ENCODE data around the gene SWAP70.
A peak's percentile ranks its signal among the peaks of the same experiment; 100 is the strongest.

SWAP70 gene

GRCh38 chr11:9665749-9666148, 1.9 kb downstream of the SWAP70 start:
- no peak for DNase-seq (ENCODE audit: low read depth, low spot score)
- Histone ChIP-seq H3K36me3 (ENCODE audit: insufficient read depth, insufficient read length, low read length) (peaks cover 14% of the 10 kb centered on the region), H3K9me3 (ENCODE audit: insufficient read depth, low read length) (peaks cover 11% of the 10 kb centered on the region), H3K27me3 (ENCODE audit: insufficient read depth, insufficient read length) (no peaks in the 10 kb centered on the region), H3K9ac (ENCODE audit: insufficient read length, low read depth) (no peak overlapping the region), H3K4me3 (ENCODE audit: insufficient read length, low read depth) (peak overlapping the region; percentile 69), H3K4me1 (ENCODE audit: insufficient read depth, insufficient read length) (no peaks in the 10 kb centered on the region)
- no peak for TF ChIP-seq SUZ12 (IDR thresholded peaks at IDR 0.05; ENCODE audit: extremely low read depth, insufficient read depth, insufficient read length)
- TF ChIP-seq YY1 (IDR thresholded peaks at IDR 0.05; ENCODE audit: insufficient read depth, insufficient read length), result no peak
- no peak for TF ChIP-seq ZNF274 (IDR thresholded peaks at IDR 0.05; ENCODE audit: low read depth, low read length)

DNA sequence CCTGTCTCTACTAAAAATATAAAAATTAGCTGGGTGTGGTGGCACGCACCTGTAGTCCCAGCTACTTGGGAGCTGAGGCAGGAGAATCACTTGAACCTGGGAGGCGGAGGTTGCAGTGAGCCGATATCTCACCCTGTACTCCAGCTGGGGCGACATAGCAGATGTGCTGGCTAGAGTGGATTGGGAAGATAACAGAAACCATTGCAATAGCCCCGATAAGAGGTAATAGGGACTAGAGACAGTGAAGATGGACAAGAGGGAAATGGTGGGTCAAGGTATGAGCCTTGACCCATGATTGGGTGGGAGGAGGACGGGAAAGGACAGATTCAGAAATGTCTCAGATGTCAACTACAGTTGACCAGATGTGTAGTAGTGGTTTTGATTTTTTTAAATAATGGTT, 6.1 kb downstream of the SWAP70 start:
- TF ChIP-seq YY1 (IDR thresholded peaks at IDR 0.05; ENCODE audit: insufficient read depth, insufficient read length), result no peak
- no peak for TF ChIP-seq SUZ12 (IDR thresholded peaks at IDR 0.05; ENCODE audit: extremely low read depth, insufficient read depth, insufficient read length)
- TF ChIP-seq ZNF274 (IDR thresholded peaks at IDR 0.05; ENCODE audit: low read depth, low read length), result no peak
- no peaks in the 10 kb centered on the region for H3K27me3 ChIP-seq (ENCODE audit: insufficient read depth, insufficient read length)
- no peak overlapping the region for H3K9ac ChIP-seq (ENCODE audit: insufficient read length, low read depth)
- DNase-seq (ENCODE audit: low read depth, low spot score), result no peak
- peaks cover 11% of the 10 kb centered on the region for H3K9me3 ChIP-seq (ENCODE audit: insufficient read depth, low read length)
- no peaks in the 10 kb centered on the region for H3K4me1 ChIP-seq (ENCODE audit: insufficient read depth, insufficient read length)
- peaks cover 21% of the 10 kb centered on the region for H3K36me3 ChIP-seq (ENCODE audit: insufficient read depth, insufficient read length, low read length)
- no peak overlapping the region for H3K4me3 ChIP-seq (ENCODE audit: insufficient read length, low read depth)

- Histone ChIP-seq H3K9me3 (ENCODE audit: insufficient read depth, low read length) (no peaks in the 10 kb centered on the region), H3K4me1 (ENCODE audit: insufficient read depth, insufficient read length) (no peaks in the 10 kb centered on the region), H3K36me3 (ENCODE audit: insufficient read depth, insufficient read length, low read length) (peaks cover 9% of the 10 kb centered on the region), H3K4me3 (ENCODE audit: insufficient read length, low read depth) (no peak overlapping the region), H3K27me3 (ENCODE audit: insufficient read depth, insufficient read length) (no peaks in the 10 kb centered on the region), H3K9ac (ENCODE audit: insufficient read length, low read depth) (no peak overlapping the region)
- no peak for DNase-seq (ENCODE audit: low read depth, low spot score)
- TF ChIP-seq SUZ12 (IDR thresholded peaks at IDR 0.05; ENCODE audit: extremely low read depth, insufficient read depth, insufficient read length), result no peak
- no peak for TF ChIP-seq YY1 (IDR thresholded peaks at IDR 0.05; ENCODE audit: insufficient read depth, insufficient read length)
- TF ChIP-seq ZNF274 (IDR thresholded peaks at IDR 0.05; ENCODE audit: low read depth, low read length), result no peak
Measured at GRCh38 chr11:9672288-9672916, 8.5 kb downstream of the SWAP70 start.

GRCh38 chr11:9672918-9673317, 9.0 kb downstream of the SWAP70 start:
- Histone ChIP-seq H3K27me3 (ENCODE audit: insufficient read depth, insufficient read length) (no peaks in the 10 kb centered on the region), H3K9me3 (ENCODE audit: insufficient read depth, low read length) (no peaks in the 10 kb centered on the region), H3K9ac (ENCODE audit: insufficient read length, low read depth) (no peak overlapping the region), H3K4me3 (ENCODE audit: insufficient read length, low read depth) (no peak overlapping the region), H3K36me3 (ENCODE audit: insufficient read depth, insufficient read length, low read length) (peaks cover 7% of the 10 kb centered on the region), H3K4me1 (ENCODE audit: insufficient read depth, insufficient read length) (no peaks in the 10 kb centered on the region)
- TF ChIP-seq ZNF274 (IDR thresholded peaks at IDR 0.05; ENCODE audit: low read depth, low read length) (no peak), YY1 (IDR thresholded peaks at IDR 0.05; ENCODE audit: insufficient read depth, insufficient read length) (no peak), SUZ12 (IDR thresholded peaks at IDR 0.05; ENCODE audit: extremely low read depth, insufficient read depth, insufficient read length) (no peak)
- DNase-seq (ENCODE audit: low read depth, low spot score), result no peak

DNA sequence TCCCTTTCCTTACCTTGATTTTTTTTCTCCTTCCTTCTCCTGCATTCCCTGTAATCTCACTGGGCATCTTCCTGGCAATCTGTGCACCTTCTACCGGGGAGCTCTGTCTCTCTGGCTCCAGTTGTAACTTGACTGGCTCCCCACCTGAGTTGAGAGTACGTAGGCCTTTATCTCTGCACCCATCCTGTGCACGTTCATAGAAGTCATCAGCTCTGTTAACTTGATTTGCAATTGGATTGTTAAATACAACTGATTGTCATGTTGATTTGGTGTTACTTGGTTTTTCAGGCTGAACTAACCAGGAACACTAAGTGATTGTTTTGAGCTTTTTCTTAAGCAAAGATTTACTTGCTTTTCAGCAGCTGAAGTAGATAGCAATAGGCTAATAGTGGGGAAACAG, 11.8 kb downstream of the SWAP70 start:
- no peaks in the 10 kb centered on the region for H3K27me3 ChIP-seq (ENCODE audit: insufficient read depth, insufficient read length)
- no peak overlapping the region for H3K4me3 ChIP-seq (ENCODE audit: insufficient read length, low read depth)
- no peak for TF ChIP-seq YY1 (IDR thresholded peaks at IDR 0.05; ENCODE audit: insufficient read depth, insufficient read length)
- no peak for TF ChIP-seq SUZ12 (IDR thresholded peaks at IDR 0.05; ENCODE audit: extremely low read depth, insufficient read depth, insufficient read length)
- no peak for TF ChIP-seq ZNF274 (IDR thresholded peaks at IDR 0.05; ENCODE audit: low read depth, low read length)
- no peak overlapping the region for H3K9ac ChIP-seq (ENCODE audit: insufficient read length, low read depth)
- peaks cover under 1% of the 10 kb centered on the region; the same call in 1 of the 2 replicates for H3K9me3 ChIP-seq (ENCODE audit: insufficient read depth, low read length)
- H3K36me3 ChIP-seq (ENCODE audit: insufficient read depth, insufficient read length, low read length), result peaks cover 11% of the 10 kb centered on the region
- DNase-seq (ENCODE audit: low read depth, low spot score), result peak; percentile 80
- no peaks in the 10 kb centered on the region for H3K4me1 ChIP-seq (ENCODE audit: insufficient read depth, insufficient read length)

GRCh38 chr11:9677951-9678350, 14.1 kb downstream of the SWAP70 start:
- no peak for DNase-seq (ENCODE audit: low read depth, low spot score)
- no peaks in the 10 kb centered on the region for H3K4me1 ChIP-seq (ENCODE audit: insufficient read depth, insufficient read length)
- TF ChIP-seq YY1 (IDR thresholded peaks at IDR 0.05; ENCODE audit: insufficient read depth, insufficient read length) (no peak), SUZ12 (IDR thresholded peaks at IDR 0.05; ENCODE audit: extremely low read depth, insufficient read depth, insufficient read length) (no peak), ZNF274 (IDR thresholded peaks at IDR 0.05; ENCODE audit: low read depth, low read length) (no peak)
- peaks cover 3% of the 10 kb centered on the region; the same call in 1 of the 2 replicates for H3K9me3 ChIP-seq (ENCODE audit: insufficient read depth, low read length)
- H3K36me3 ChIP-seq (ENCODE audit: insufficient read depth, insufficient read length, low read length), result peaks cover 10% of the 10 kb centered on the region
- no peak overlapping the region for H3K9ac ChIP-seq (ENCODE audit: insufficient read length, low read depth)
- no peaks in the 10 kb centered on the region for H3K27me3 ChIP-seq (ENCODE audit: insufficient read depth, insufficient read length)
- no peak overlapping the region for H3K4me3 ChIP-seq (ENCODE audit: insufficient read length, low read depth)

DNA sequence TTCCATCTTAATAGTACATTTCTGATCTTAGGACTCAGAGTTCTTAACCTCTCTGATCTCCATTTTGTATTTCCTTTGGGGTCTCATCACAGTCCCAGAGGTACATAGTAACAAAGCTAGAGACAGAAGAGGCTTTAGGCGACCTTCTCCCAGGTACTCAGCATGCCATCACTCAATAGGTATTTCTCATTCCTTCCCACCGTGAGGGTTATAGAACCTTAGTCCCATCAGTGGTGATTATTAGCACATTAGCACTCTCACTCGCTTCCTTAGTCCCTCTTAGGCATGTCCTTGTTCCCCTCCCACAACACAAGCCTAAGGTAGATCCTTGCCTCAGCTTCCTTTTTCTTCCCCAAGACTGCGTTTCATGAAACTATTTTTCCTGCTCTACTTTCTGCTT, 14.7 kb downstream of the SWAP70 start:
- DNase-seq (ENCODE audit: low read depth, low spot score), result no peak
- no peaks in the 10 kb centered on the region for H3K4me1 ChIP-seq (ENCODE audit: insufficient read depth, insufficient read length)
- H3K4me3 ChIP-seq (ENCODE audit: insufficient read length, low read depth), result no peak overlapping the region
- H3K27me3 ChIP-seq (ENCODE audit: insufficient read depth, insufficient read length), result no peaks in the 10 kb centered on the region
- H3K36me3 ChIP-seq (ENCODE audit: insufficient read depth, insufficient read length, low read length), result peaks cover 10% of the 10 kb centered on the region
- no peak overlapping the region for H3K9ac ChIP-seq (ENCODE audit: insufficient read length, low read depth)
- TF ChIP-seq ZNF274 (IDR thresholded peaks at IDR 0.05; ENCODE audit: low read depth, low read length), result no peak
- TF ChIP-seq YY1 (IDR thresholded peaks at IDR 0.05; ENCODE audit: insufficient read depth, insufficient read length), result no peak
- no peak for TF ChIP-seq SUZ12 (IDR thresholded peaks at IDR 0.05; ENCODE audit: extremely low read depth, insufficient read depth, insufficient read length)
- peaks cover 3% of the 10 kb centered on the region; the same call in 1 of the 2 replicates for H3K9me3 ChIP-seq (ENCODE audit: insufficient read depth, low read length)
